Upper lobe of left lung (tissue), 4 donors: ENCODE measurements around the gene ABHD12.

Experiments
- CTCF ChIP-seq, 6 experiments: fragments of 450-650 bp in 4 of 6; fragments of 200-600 bp in 2 of 6; sonication (generic) in 2 of 6; IDR thresholded peaks; one replicate each; pipeline ENCODE4 v1.5.1; 2016 to 2019; ENCODE audit warnings: antibody characterized with exemption in 6 of 6
- EP300 ChIP-seq, 4 donors: sonication (generic); formaldehyde crosslinking; IDR thresholded peaks; one replicate each; pipeline ENCODE4 v1.5.1; 2017; ENCODE audit warnings: antibody characterized with exemption in 4 of 4, control low read depth in 2 of 4
- POLR2A ChIP-seq, 4 donors: fragments of 450-650 bp; IDR thresholded peaks; one replicate each; pipeline ENCODE4 v1.5.1; 2016 to 2017; ENCODE audit warnings: antibody characterized with exemption in 4 of 4, mild to moderate bottlenecking in 2 of 4
- POLR2AphosphoS5 ChIP-seq, 2 donors: sonication (generic); formaldehyde crosslinking; IDR thresholded peaks; one replicate each; pipeline ENCODE4 v1.5.1; 2017; ENCODE audit warnings: antibody characterized with exemption in 2 of 2

DNA sequence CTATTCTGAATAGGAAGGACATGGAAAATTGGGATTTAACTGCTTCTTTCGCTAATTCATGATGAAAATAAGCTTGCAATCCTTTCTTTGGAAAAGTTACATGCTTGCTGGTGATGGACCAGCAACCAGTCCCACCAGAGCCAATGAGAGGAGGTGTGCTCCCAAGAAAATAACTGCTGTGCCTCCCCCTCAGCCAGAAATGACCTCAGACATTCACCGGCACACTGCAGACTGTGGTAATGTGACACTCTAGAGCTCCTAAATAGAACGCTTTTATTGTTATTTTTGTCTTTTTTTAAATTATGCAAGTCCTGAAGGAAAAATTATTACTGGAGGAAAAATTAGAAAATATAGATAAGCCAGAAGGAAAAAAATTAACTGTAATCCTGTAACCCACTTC, 140.1 kb downstream of the ABHD12 start:
- no peak for TF ChIP-seq CTCF (IDR thresholded peaks at IDR 0.05)
- no peak for TF ChIP-seq POLR2AphosphoS5 (IDR thresholded peaks at IDR 0.05)
- no peak for TF ChIP-seq POLR2A (IDR thresholded peaks at IDR 0.05)
- no peak for TF ChIP-seq EP300 (IDR thresholded peaks at IDR 0.05)
